Subcutaneous adipose tissue (tissue), 4 donors: ENCODE data around the gene OPCML. TPM values are rescaled to one million over a fixed set of nuclear protein-coding genes. Genes with fewer than 3 reads are reported as not detected.

Source experiments
- CTCF ChIP-seq: fragments of 450-650 bp; IDR thresholded peaks from one replicate; pipeline ENCODE4 v1.5.1; 2016; ENCODE audit warnings: low read depth, mild to moderate bottlenecking, control low read depth, antibody characterized with exemption, moderate library complexity
- total RNA-seq, 4 donors: library from RNA; depleted of rRNA; stranded (reverse); fragments of >200 nt; gene quantifications; one replicate each; pipeline ENCODE4 v1.1.0, GENCODE V29; 2016

OPCML gene
- total RNA-seq, 4 donors from 2014 or later = under 0.01 TPM; not detected in 3

GRCh38 chr11:132908414-132908810 lies 623.9 kb downstream of the OPCML start:
- TF ChIP-seq CTCF = no peak

GRCh38 chr11:132907651-132908413 lies 624.5 kb downstream of the OPCML start:
- TF ChIP-seq CTCF = no peak

DNA sequence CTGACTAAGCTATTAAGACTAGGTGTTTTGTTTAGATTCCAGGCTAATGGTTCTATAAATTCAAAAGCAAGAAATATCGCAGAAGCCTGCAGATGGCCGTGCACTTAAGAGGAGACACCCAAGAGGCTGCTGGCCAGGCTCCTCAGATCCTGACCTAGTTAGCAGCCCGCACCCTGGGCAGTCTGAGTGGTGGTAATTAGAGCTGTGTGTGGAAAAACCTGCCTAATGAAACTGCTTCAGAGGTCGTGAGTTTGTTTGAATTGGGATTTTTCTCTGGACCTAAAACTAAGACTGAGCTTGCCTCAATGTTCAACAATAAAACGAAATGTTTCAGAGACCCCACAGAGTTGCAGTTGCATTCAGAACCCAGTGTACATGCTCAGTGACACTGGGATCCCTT lies 627.7 kb downstream of the OPCML start:
- TF ChIP-seq CTCF = no peak

GRCh38 chr11:132904091-132904490 lies 628.2 kb downstream of the OPCML start:
- no peak for TF ChIP-seq CTCF

GRCh38 chr11:132901638-132902471 lies 630.4 kb downstream of the OPCML start:
- no peak for TF ChIP-seq CTCF

- no peak for TF ChIP-seq CTCF
Measured at GRCh38 chr11:132898676-132899075, 633.6 kb downstream of the OPCML start.

GRCh38 chr11:132898021-132898420 lies 634.3 kb downstream of the OPCML start:
- TF ChIP-seq CTCF = no peak
